ENCODE data around the gene RNF214. TPM values are rescaled to one million over a fixed set of nuclear protein-coding genes. Genes with fewer than 3 reads are reported as not detected.
"Not testable (repeated sequence)": the region's sequence is repeated elsewhere in the genome, so short reads cannot be mapped to it uniquely, and the experiment has no call there.

Gene RNF214
- total RNA-seq, 1 donor from 2014 or later = 43.0 TPM

DNA sequence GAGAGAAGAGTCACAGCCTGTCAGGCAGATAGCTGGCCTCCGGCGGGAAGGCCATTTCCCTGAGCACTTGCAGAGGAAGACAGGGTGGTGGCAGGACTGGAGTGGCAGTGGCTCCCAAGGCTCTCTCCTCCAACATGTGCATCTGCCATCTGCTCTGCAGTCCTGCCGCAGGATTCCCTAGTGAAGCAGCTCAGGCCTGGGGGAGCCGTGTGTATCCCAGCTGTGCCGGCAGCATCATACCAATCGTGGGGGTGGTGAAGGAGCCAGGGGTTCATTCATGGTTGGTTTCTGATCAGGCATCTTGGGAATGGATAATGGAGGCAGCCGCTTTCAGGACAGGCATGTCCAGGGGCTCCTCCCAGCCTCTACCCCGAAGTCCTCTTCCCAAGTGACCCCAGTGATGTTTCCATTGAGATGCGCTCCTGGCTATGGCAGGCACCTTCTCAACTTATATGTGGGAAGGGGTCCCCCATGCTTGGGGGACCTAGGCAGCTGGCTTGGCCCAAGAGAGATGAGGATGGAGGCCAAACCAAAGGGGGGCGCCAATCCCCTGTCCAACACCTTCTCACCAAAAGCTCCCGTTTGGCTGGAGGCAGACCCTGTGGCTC, 27.2 kb upstream of the RNF214 start:
- TF ChIP-seq, protein P1, sequence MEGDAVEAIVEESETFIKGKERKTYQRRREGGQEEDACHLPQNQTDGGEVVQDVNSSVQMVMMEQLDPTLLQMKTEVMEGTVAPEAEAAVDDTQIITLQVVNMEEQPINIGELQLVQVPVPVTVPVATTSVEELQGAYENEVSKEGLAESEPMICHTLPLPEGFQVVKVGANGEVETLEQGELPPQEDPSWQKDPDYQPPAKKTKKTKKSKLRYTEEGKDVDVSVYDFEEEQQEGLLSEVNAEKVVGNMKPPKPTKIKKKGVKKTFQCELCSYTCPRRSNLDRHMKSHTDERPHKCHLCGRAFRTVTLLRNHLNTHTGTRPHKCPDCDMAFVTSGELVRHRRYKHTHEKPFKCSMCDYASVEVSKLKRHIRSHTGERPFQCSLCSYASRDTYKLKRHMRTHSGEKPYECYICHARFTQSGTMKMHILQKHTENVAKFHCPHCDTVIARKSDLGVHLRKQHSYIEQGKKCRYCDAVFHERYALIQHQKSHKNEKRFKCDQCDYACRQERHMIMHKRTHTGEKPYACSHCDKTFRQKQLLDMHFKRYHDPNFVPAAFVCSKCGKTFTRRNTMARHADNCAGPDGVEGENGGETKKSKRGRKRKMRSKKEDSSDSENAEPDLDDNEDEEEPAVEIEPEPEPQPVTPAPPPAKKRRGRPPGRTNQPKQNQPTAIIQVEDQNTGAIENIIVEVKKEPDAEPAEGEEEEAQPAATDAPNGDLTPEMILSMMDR (IDR thresholded peaks at IDR 0.05; ENCODE audit: partially characterized antibody, unreplicated experiment) = no peak
- no peak overlapping the region for H3K4me3 Mint-ChIP-seq (ENCODE audit: unreplicated experiment)
- H3K27ac Mint-ChIP-seq (ENCODE audit: unreplicated experiment) = peak overlapping the region; percentile 57
- peaks cover 5% of the 10 kb centered on the region for H3K36me3 Mint-ChIP-seq (ENCODE audit: unreplicated experiment)
- H3K27me3 Mint-ChIP-seq (ENCODE audit: unreplicated experiment) = peaks cover 3% of the 10 kb centered on the region
- H3K4me1 Mint-ChIP-seq (ENCODE audit: low read depth, unreplicated experiment) = peaks cover 19% of the 10 kb centered on the region
- H3K9me3 Mint-ChIP-seq (ENCODE audit: unreplicated experiment) = peaks cover 5% of the 10 kb centered on the region
- no peak for DNase-seq

DNA sequence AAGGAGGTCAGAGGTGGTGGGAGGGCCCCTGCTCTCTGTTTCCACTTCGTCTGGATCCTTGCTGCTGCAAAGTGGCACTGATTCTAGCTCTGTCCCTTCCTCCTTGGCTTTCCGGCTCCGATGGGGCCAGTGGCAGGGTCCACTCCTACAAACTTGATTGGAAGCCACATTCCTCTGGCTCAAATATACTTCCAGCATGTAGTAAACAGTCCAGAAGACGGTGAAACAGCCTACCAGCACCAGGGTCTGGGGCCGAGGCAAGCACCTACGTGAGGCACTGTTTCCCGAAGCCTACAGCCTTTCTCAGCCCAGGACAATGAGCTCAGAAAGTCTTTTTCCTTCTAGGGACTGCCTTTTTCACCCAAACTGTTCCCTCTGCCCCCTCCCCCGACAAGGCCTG, 26.4 kb upstream of the RNF214 start:
- not testable (repeated sequence) for H3K36me3 Mint-ChIP-seq (ENCODE audit: unreplicated experiment); H3K27ac Mint-ChIP-seq (ENCODE audit: unreplicated experiment)

DNA sequence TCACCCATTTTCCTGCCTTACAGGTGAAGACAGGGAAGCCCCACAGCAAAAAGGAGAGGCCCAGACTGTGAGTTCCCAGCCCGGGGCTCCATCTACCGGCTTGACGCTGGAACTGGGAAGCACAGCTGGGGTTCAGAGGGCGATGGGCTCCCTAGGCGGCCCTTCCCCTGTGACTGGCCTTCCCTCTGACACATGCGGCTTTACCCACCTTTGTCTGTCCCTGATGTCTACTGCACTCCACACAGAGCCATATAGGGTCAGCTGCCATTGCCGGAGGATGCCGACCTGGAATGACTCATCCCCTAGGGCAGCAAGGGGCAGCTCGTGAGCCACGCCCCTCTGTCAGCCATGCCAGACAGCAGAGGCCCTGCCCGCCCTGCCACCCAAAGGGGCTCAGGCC, 25.6 kb upstream of the RNF214 start:
- not testable (repeated sequence) for H3K36me3 Mint-ChIP-seq (ENCODE audit: unreplicated experiment)

More for the DNA sequence above, 26.4 kb upstream of the RNF214 start:
- DNase-seq; H3K9me3 Mint-ChIP-seq (ENCODE audit: unreplicated experiment); H3K27me3 Mint-ChIP-seq (ENCODE audit: unreplicated experiment); H3K4me3 Mint-ChIP-seq (ENCODE audit: unreplicated experiment): not testable (repeated sequence)
- H3K4me1 Mint-ChIP-seq (ENCODE audit: low read depth, unreplicated experiment) = peaks cover 17% of the 10 kb centered on the region

DNA sequence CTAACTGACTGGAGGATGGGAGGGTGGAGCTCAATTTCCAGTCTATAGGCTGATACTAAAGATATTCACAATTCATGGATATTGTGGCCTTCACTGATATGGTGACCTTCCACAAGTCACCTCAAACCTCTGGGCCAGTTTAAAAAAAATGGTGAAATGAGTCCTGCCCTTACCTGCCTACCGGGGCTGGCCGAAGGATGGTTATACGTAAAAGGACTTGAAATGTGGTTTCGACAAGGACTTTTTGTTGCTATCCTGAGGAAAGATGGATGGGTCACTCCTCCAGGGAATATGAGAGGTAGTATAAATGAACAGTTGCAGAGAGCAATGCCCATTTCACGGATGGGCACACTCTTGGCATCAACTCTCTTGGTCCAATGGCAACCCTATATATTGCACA, 25.0 kb upstream of the RNF214 start:
- H3K27ac Mint-ChIP-seq (ENCODE audit: unreplicated experiment); H3K36me3 Mint-ChIP-seq (ENCODE audit: unreplicated experiment); H3K9me3 Mint-ChIP-seq (ENCODE audit: unreplicated experiment); DNase-seq; H3K4me3 Mint-ChIP-seq (ENCODE audit: unreplicated experiment); H3K27me3 Mint-ChIP-seq (ENCODE audit: unreplicated experiment): not testable (repeated sequence)
- H3K4me1 Mint-ChIP-seq (ENCODE audit: low read depth, unreplicated experiment) = peaks cover 17% of the 10 kb centered on the region

More for the DNA sequence above, 25.6 kb upstream of the RNF214 start:
- not testable (repeated sequence) for H3K9me3 Mint-ChIP-seq (ENCODE audit: unreplicated experiment); H3K4me3 Mint-ChIP-seq (ENCODE audit: unreplicated experiment); H3K27ac Mint-ChIP-seq (ENCODE audit: unreplicated experiment); DNase-seq; H3K27me3 Mint-ChIP-seq (ENCODE audit: unreplicated experiment)
- H3K4me1 Mint-ChIP-seq (ENCODE audit: low read depth, unreplicated experiment) = peaks cover 17% of the 10 kb centered on the region

DNA sequence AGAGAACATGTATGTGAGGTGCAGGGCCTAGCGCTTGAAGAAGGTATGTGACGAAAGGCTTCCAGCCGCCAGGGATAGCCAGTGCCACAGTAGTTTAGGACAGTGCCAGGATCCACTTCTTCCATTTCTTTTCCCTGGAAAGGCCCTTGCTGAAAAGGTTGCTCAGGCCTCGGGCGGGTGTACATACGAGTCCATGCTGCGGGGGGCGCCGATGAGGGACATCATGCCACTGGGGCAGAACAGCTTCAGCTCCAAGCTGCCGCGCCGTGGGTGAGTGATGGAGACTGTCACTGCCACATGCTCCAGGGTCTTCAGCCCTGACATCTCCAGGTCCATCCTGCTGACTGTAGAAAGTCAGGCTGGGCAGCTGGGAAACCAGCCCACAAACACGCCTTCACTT, 23.8 kb upstream of the RNF214 start:
- not testable (repeated sequence) for H3K27me3 Mint-ChIP-seq (ENCODE audit: unreplicated experiment); H3K9me3 Mint-ChIP-seq (ENCODE audit: unreplicated experiment); DNase-seq; H3K36me3 Mint-ChIP-seq (ENCODE audit: unreplicated experiment); H3K4me3 Mint-ChIP-seq (ENCODE audit: unreplicated experiment); H3K27ac Mint-ChIP-seq (ENCODE audit: unreplicated experiment)
- peaks cover 17% of the 10 kb centered on the region for H3K4me1 Mint-ChIP-seq (ENCODE audit: low read depth, unreplicated experiment)

DNA sequence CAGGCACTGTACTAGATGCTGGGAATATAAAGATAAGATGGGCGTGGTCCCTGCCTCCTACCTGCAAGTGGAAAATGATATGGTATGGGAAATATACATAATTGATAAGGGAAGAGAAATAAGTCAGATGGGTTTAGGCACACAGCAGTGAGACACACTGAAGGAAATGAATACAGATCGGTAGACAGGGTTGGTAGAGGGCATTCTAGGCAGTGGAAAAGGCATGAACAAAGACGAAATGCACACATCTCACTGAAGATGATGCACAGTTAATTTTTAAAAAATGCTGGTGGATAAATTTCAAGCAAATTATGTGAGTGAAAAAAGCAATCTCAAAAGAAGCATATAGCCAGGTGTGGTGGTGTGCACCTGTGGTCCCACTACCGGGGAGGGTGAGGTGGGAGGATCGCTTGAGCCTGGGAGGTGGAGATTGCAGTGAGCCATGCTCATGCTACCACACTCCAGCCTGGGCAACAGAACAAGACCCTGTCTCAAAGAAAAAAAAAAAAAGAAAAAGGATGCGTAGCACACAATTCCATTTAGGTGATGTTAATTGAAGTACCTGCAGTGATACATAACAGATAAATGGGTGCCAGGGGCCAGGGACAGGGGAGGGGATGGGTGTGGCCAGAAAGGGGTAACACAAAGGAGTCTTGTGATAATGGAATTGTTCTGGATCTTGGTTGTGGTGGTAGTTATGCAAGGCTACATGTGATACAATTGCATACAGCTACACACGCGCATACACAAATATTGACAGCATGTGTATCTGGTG, 22.9 kb upstream of the RNF214 start:
- not testable (repeated sequence) for H3K27me3 Mint-ChIP-seq (ENCODE audit: unreplicated experiment); H3K27ac Mint-ChIP-seq (ENCODE audit: unreplicated experiment); H3K9me3 Mint-ChIP-seq (ENCODE audit: unreplicated experiment); H3K4me3 Mint-ChIP-seq (ENCODE audit: unreplicated experiment); DNase-seq; H3K36me3 Mint-ChIP-seq (ENCODE audit: unreplicated experiment)
- peaks cover 13% of the 10 kb centered on the region for H3K4me1 Mint-ChIP-seq (ENCODE audit: low read depth, unreplicated experiment)

DNA sequence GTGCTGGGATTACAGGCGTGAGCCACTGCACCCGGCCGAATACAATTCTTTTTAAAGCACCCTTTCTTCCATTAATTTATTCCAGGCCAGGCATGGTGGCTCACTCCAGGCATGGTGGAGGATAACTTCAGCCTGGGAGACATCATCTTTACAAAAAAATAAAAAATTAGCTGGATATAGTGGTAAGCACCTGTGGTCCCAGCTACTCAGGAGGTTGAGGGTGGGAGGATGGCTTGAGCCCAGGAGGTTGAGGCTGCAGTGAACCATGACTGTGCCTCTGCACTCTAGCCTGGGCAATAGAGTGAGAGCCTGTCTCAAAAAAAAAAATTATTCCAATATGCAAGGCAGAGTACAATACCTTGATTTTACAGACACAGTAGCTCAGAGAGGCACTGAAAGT, 21.9 kb upstream of the RNF214 start:
- DNase-seq = no peak
- Mint-ChIP-seq H3K4me1 (ENCODE audit: low read depth, unreplicated experiment) (peaks cover 3% of the 10 kb centered on the region), H3K4me3 (ENCODE audit: unreplicated experiment) (no peak overlapping the region), H3K36me3 (ENCODE audit: unreplicated experiment) (peaks cover 10% of the 10 kb centered on the region), H3K27ac (ENCODE audit: unreplicated experiment) (no peak overlapping the region), H3K27me3 (ENCODE audit: unreplicated experiment) (peaks cover 3% of the 10 kb centered on the region), H3K9me3 (ENCODE audit: unreplicated experiment) (no peaks in the 10 kb centered on the region)
- TF ChIP-seq, protein P1 (IDR thresholded peaks at IDR 0.05; ENCODE audit: partially characterized antibody, unreplicated experiment) = no peak

Data from glutamatergic neuron (in vitro differentiated cells).